Mammary epithelial cell (primary cell): ENCODE measurements around the gene TREML4.

Experiments used
- CTCF ChIP-seq, 2 donors: IDR thresholded peaks in 1 of 2; conservative IDR thresholded peaks in 1 of 2; 2 replicates each; pipeline ENCODE4 v1.5.1; 2011 to 2012; ENCODE audit warnings: inconsistent platforms in 2 of 2, low read length in 2 of 2, mild to moderate bottlenecking in 2 of 2, control low read depth in 1 of 2, low read depth in 1 of 2; ENCODE audit not compliant: insufficient read depth in 1 of 2; ENCODE audit errors: extremely low read depth in 1 of 2
- EZH2 ChIP-seq: IDR thresholded peaks from 2 replicates; pipeline ENCODE4 v1.6.1; 2012; ENCODE audit warnings: low read length, inconsistent platforms, borderline replicate concordance

GRCh38 chr6:41257369-41258195 lies 29.4 kb downstream of the TREML4 start:
- TF ChIP-seq CTCF (conservative IDR thresholded peaks at IDR 0.05 in 1 of 2, IDR thresholded peaks at IDR 0.05 in 1 of 2; ENCODE audit: extremely low read depth in 1 of 2, insufficient read depth in 1 of 2, low read depth in 1 of 2, low read length in 2 of 2) (no peak), EZH2 (no peak)
